SK-N-SH (cell line): Measurements from ENCODE around the gene UBR3.

ENCODE experiments used
- POLR2AphosphoS5 ChIP-seq: IDR thresholded peaks from 2 replicates; pipeline ENCODE4 v1.6.1; 2012; ENCODE audit warnings: low read depth, low read length
- TAF1 ChIP-seq: IDR thresholded peaks from 2 replicates; pipeline ENCODE4 v1.6.1; 2012; ENCODE audit warnings: low read depth, mild to moderate bottlenecking, low read length, moderate library complexity, borderline replicate concordance

DNA sequence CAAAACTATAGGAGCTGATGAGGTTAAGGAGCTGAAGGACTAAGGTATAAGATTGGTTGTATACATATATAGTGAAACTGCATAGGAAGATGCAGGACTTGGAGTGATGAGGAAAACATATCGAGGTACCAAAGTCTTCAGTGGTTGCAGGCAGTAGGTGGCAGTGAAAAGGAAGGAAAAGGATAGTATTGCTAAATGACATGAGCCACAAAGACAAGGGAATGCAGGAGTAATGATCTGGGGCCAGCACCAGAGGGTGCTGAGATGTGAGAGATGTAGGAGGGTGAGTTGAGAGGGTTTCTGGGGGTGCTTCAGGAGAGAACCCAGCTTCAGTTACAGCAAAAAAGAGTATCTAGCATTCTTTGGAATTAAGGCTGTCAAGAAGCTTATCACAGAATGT, 178.4 kb downstream of the UBR3 start:
- TF ChIP-seq TAF1 (no peak), POLR2AphosphoS5 (no peak)
